Measurements from ENCODE around the gene MCTP2.

- TF ChIP-seq CTCF (conservative IDR thresholded peaks at IDR 0.05; ENCODE audit: low read depth, low read length) = no peak
- no peak for TF ChIP-seq EZH2 (IDR thresholded peaks at IDR 0.05; ENCODE audit: borderline replicate concordance, low read depth, low read length, poor library complexity, severe bottlenecking)
These were observed 8.1 kb downstream of the MCTP2 start for GRCh38 chr15:94239474-94239873.
